H1 (cell line): ENCODE results near the gene ARHGAP24. TPM values are rescaled to one million over a fixed set of nuclear protein-coding genes. Genes with fewer than 3 reads are reported as not detected.

Source experiments
- CTCF ChIA-PET: fragments of 300-600 bp; sonication (Branson Sonifier 250); formaldehyde crosslinking; loops from one replicate; lab custom pipeline; 2021; ENCODE audit not compliant: partially characterized antibody; lab: Charles Lee
- POLR2A ChIA-PET: fragments of 300-600 bp; sonication (Branson Sonifier 250); formaldehyde crosslinking; loops from one replicate; lab custom pipeline; 2021; ENCODE audit warnings: inconsistent platforms; ENCODE audit not compliant: partially characterized antibody; lab: Charles Lee
- DNase-seq, 2 experiments: peaks; one replicate each; pipeline versions ENCODE4 v3.0.0 to v3.0.0-alpha.2; 2010 to 2022; ENCODE audit warnings: low spot score in 2 of 2, low read depth in 1 of 2, mixed read lengths in 1 of 2
- FAIRE-seq: peaks from 2 replicates; lab custom pipeline; 2011; peaks lifted over from hg19 to GRCh38; lab: Jason Lieb, UNC
- H2AFZ ChIP-seq: 2 replicates; pipeline ENCODE4 v1.8.1; 2012; ENCODE audit warnings: low read length, inconsistent platforms
- H2AK5ac ChIP-seq: 2 replicates; pipeline ENCODE4 v1.6.1; 2013; ENCODE audit warnings: low read depth, low read length
- H2BK120ac ChIP-seq: replicated peaks from 2 replicates; pipeline ENCODE3; 2013; ENCODE audit warnings: low read depth, low read length, inconsistent platforms
- H2BK12ac ChIP-seq: 2 replicates; pipeline ENCODE4 v1.6.1; 2013; ENCODE audit warnings: low read depth, low read length
- H2BK15ac ChIP-seq: 2 replicates; pipeline ENCODE4 v1.6.1; 2013; ENCODE audit warnings: low read length
- H2BK20ac ChIP-seq: 2 replicates; pipeline ENCODE4 v1.6.1; 2013; ENCODE audit warnings: low read length
- H2BK5ac ChIP-seq: 2 replicates; pipeline ENCODE4 v1.6.1; 2013; ENCODE audit warnings: low read depth, low read length
- H3K14ac ChIP-seq: 2 replicates; pipeline ENCODE4 v1.6.1; 2013; ENCODE audit warnings: inconsistent platforms; ENCODE audit not compliant: insufficient read length
- H3K18ac ChIP-seq: 2 replicates; pipeline ENCODE4 v1.6.1; 2013; ENCODE audit warnings: low read length; ENCODE audit errors: extremely low read depth
- H3K23ac ChIP-seq: 2 replicates; pipeline ENCODE4 v1.6.1; 2013; ENCODE audit warnings: inconsistent platforms; ENCODE audit not compliant: insufficient read length
- H3K23me2 ChIP-seq: 2 replicates; pipeline ENCODE4 v1.6.1; 2013; ENCODE audit warnings: low read depth, low read length
- H3K27ac ChIP-seq: 2 replicates; pipeline ENCODE4 v1.6.1; 2011; ENCODE audit warnings: low read depth, low read length, inconsistent platforms
- H3K27me3 ChIP-seq, 4 experiments: replicated peaks in 1 of 4; 1 replicate in 1 of 4; 2 replicates in 3 of 4; pipeline versions ENCODE4 v1.6.1 to v1.8.1; 2011 to 2013; ENCODE audit warnings: low read length in 3 of 4, mild to moderate bottlenecking in 3 of 4, inconsistent platforms in 2 of 4, mixed read lengths in 2 of 4, moderate library complexity in 1 of 4; ENCODE audit not compliant: control insufficient read depth in 3 of 4, insufficient read depth in 3 of 4; ENCODE audit errors: extremely low read depth in 1 of 4
- H3K36me3 ChIP-seq, 4 experiments: 2 replicates each; pipeline versions ENCODE4 v1.6.1 to v1.8.1; 2011 to 2013; ENCODE audit warnings: mild to moderate bottlenecking in 4 of 4, low read length in 3 of 4, moderate library complexity in 2 of 4, control low read depth in 1 of 4, inconsistent platforms in 1 of 4; ENCODE audit not compliant: insufficient read depth in 4 of 4, control insufficient read depth in 2 of 4
- H3K4ac ChIP-seq: replicated peaks from 2 replicates; pipeline ENCODE3; 2013; ENCODE audit warnings: low read length, low read depth, mixed read lengths, inconsistent platforms; ENCODE audit not compliant: insufficient read length
- H3K4me1 ChIP-seq, 4 experiments: replicated peaks in 1 of 4; 1 replicate in 1 of 4; 2 replicates in 3 of 4; pipeline versions ENCODE4 v1.6.1 to v1.8.1; 2011 to 2013; ENCODE audit warnings: low read length in 3 of 4, inconsistent platforms in 2 of 4, mixed read lengths in 1 of 4; ENCODE audit not compliant: insufficient read depth in 4 of 4, control insufficient read depth in 3 of 4
- H3K4me2 ChIP-seq, 2 experiments: 2 replicates each; pipeline versions ENCODE4 v1.6.1 to v1.8.1; 2011 to 2013; ENCODE audit warnings: low read depth in 2 of 2, low read length in 2 of 2, control low read depth in 1 of 2, inconsistent platforms in 1 of 2, mild to moderate bottlenecking in 1 of 2; ENCODE audit not compliant: insufficient read depth in 1 of 2
- H3K4me3 ChIP-seq, 4 experiments: fragments of 200-600, 300-600 bp in 1 of 4; sonication (generic), shearing (Covaris generic), sonication (Bioruptor Twin) in 1 of 4; 2 replicates each; pipeline versions ENCODE4 v1.5.1 to v1.8.1; 2011 to 2016; ENCODE audit warnings: low read length in 4 of 4, low read depth in 3 of 4, control low read depth in 2 of 4, inconsistent platforms in 2 of 4, mild to moderate bottlenecking in 2 of 4, mixed read lengths in 1 of 4, moderate library complexity in 1 of 4; ENCODE audit not compliant: insufficient read depth in 2 of 4; ENCODE audit errors: extremely low read depth in 1 of 4
- H3K56ac ChIP-seq: replicated peaks from 2 replicates; pipeline ENCODE3; 2013; ENCODE audit warnings: low read depth, mild to moderate bottlenecking, mixed read lengths, low read length, inconsistent platforms; ENCODE audit not compliant: insufficient read length
- H3K79me1 ChIP-seq: 2 replicates; pipeline ENCODE4 v1.6.1; 2013; ENCODE audit warnings: low read depth, low read length, control low read depth
- H3K79me2 ChIP-seq, 2 experiments: 2 replicates each; pipeline versions ENCODE4 v1.6.1 to v1.8.1; 2012 to 2013; ENCODE audit warnings: low read length in 2 of 2, mild to moderate bottlenecking in 2 of 2, inconsistent platforms in 1 of 2; ENCODE audit not compliant: insufficient read depth in 2 of 2, control insufficient read depth in 1 of 2
- H3K9ac ChIP-seq, 4 experiments: replicated peaks in 1 of 4; 1 replicate in 1 of 4; 2 replicates in 3 of 4; pipeline versions ENCODE4 v1.6.1 to v1.8.1; 2011 to 2013; ENCODE audit warnings: low read depth in 3 of 4, low read length in 3 of 4, control low read depth in 2 of 4, mild to moderate bottlenecking in 2 of 4, moderate library complexity in 2 of 4, inconsistent platforms in 1 of 4; ENCODE audit errors: extremely low read depth in 1 of 4
- H3K9me3 ChIP-seq, 2 experiments: 2 replicates each; pipeline versions ENCODE4 v1.6.1 to v1.8.1; 2012 to 2013; ENCODE audit warnings: mild to moderate bottlenecking in 2 of 2, moderate library complexity in 2 of 2, control low read depth in 1 of 2, inconsistent platforms in 1 of 2, low read depth in 1 of 2, low read length in 1 of 2, mixed read lengths in 1 of 2; ENCODE audit not compliant: insufficient read depth in 2 of 2
- H4K20me1 ChIP-seq, 2 experiments: replicated peaks in 1 of 2; 2 replicates each; pipeline versions ENCODE3 to v1.8.1; 2011 to 2013; ENCODE audit warnings: inconsistent platforms in 2 of 2, low read length in 2 of 2, mild to moderate bottlenecking in 1 of 2; ENCODE audit not compliant: insufficient read depth in 2 of 2, control insufficient read depth in 1 of 2
- H4K5ac ChIP-seq: 2 replicates; pipeline ENCODE4 v1.6.1; 2013; ENCODE audit warnings: low read length, low read depth, mixed read lengths, inconsistent platforms; ENCODE audit not compliant: insufficient read length
- H4K8ac ChIP-seq: 2 replicates; pipeline ENCODE4 v1.8.0; 2013; ENCODE audit warnings: mild to moderate bottlenecking, moderate library complexity, low read length, inconsistent platforms; ENCODE audit not compliant: insufficient read depth; ENCODE audit errors: extremely low read depth
- H4K91ac ChIP-seq: replicated peaks from 2 replicates; pipeline ENCODE3; 2013; ENCODE audit warnings: low read length, mixed read lengths, inconsistent platforms; ENCODE audit not compliant: insufficient read length
- CHD1 ChIP-seq: IDR thresholded peaks from 2 replicates; pipeline ENCODE4 v1.6.1; 2012; ENCODE audit warnings: low read depth, low read length, improper control_type of control experiment
- CHD2 ChIP-seq: IDR thresholded peaks from 2 replicates; pipeline ENCODE4 v1.6.1; 2012; ENCODE audit warnings: low read length, improper control_type of control experiment
- EGR1 ChIP-seq: IDR thresholded peaks from 2 replicates; pipeline ENCODE4 v1.6.1; 2011; ENCODE audit warnings: low read depth, low read length, borderline replicate concordance
- FOSL1 ChIP-seq: IDR thresholded peaks from 2 replicates; pipeline ENCODE4 v1.6.1; 2011; ENCODE audit warnings: mild to moderate bottlenecking, low read depth, low read length, moderate library complexity; ENCODE audit not compliant: insufficient read depth
- GABPA ChIP-seq: IDR thresholded peaks from 2 replicates; pipeline ENCODE4 v1.6.1; 2011; ENCODE audit warnings: mild to moderate bottlenecking, low read length, moderate library complexity, borderline replicate concordance; ENCODE audit not compliant: insufficient read depth
- HDAC2 ChIP-seq, 2 experiments: fragments of 300-600 bp in 1 of 2; sonication (generic) in 1 of 2; IDR thresholded peaks; 2 replicates each; pipeline ENCODE4 v1.6.1; 2011 to 2012; ENCODE audit warnings: low read depth in 2 of 2, low read length in 2 of 2, mild to moderate bottlenecking in 2 of 2, moderate library complexity in 2 of 2, borderline replicate concordance in 1 of 2, inconsistent platforms in 1 of 2
- KDM1A ChIP-seq: fragments of 200-600, 300-600 bp; sonication (generic); IDR thresholded peaks from 2 replicates; pipeline ENCODE4 v1.7.1; 2016; ENCODE audit warnings: mild to moderate bottlenecking, low read length, borderline replicate concordance
- NANOG ChIP-seq: IDR thresholded peaks from 2 replicates; pipeline ENCODE4 v1.6.1; 2011; ENCODE audit warnings: low read length, low read depth, mild to moderate bottlenecking, inconsistent platforms; ENCODE audit not compliant: insufficient read depth, poor library complexity, severe bottlenecking
- PHF8 ChIP-seq: fragments of 200-600 bp; sonication (generic); conservative IDR thresholded peaks from 2 replicates; pipeline ENCODE4 v1.7.1; 2012; ENCODE audit warnings: low read depth, mild to moderate bottlenecking, inconsistent platforms, low read length, moderate library complexity
- POLR2AphosphoS5 ChIP-seq: IDR thresholded peaks from 2 replicates; pipeline ENCODE4 v1.6.1; 2011; ENCODE audit warnings: low read depth, low read length
- RXRA ChIP-seq: IDR thresholded peaks from 2 replicates; pipeline ENCODE4 v1.6.1; 2011; ENCODE audit warnings: low read depth, mild to moderate bottlenecking, low read length, moderate library complexity; ENCODE audit not compliant: insufficient read depth
- SIX5 ChIP-seq: IDR thresholded peaks from 2 replicates; pipeline ENCODE4 v1.6.1; 2011; ENCODE audit warnings: mild to moderate bottlenecking, low read depth, low read length
- SP4 ChIP-seq: IDR thresholded peaks from 2 replicates; pipeline ENCODE4 v1.6.1; 2012; ENCODE audit warnings: low read length, inconsistent platforms
- YY1 ChIP-seq: IDR thresholded peaks from 2 replicates; pipeline ENCODE4 v1.6.1; 2011; ENCODE audit warnings: low read depth, mild to moderate bottlenecking, low read length
- WGBS, 2 experiments: shearing (Covaris generic) in 1 of 2; methylation state at CpG; one replicate each; pipeline versions ENCODE4 v1.1.6 to v1.1.7; 2013 to 2015; ENCODE audit warnings: low lambda C conversion rate in 2 of 2, mixed read lengths in 2 of 2, inconsistent platforms in 1 of 2, low coverage in 1 of 2, missing lambda C conversion rate in 1 of 2; ENCODE audit not compliant: insufficient replicate concordance in 2 of 2, insufficient coverage in 1 of 2, insufficient read length in 1 of 2; ENCODE audit errors: extremely low coverage in 1 of 2, missing lambda C conversion rate in 1 of 2; 5-methylcytosine and 5-hydroxymethylcytosine counted together
- polyA plus RNA-seq, 7 experiments: library from polyadenylated mRNA; depleted of rRNA in 3 of 7; stranded (reverse) in 5 of 7; unstranded in 2 of 7; fragments of >200 nt in 5 of 7; fragments of 200-250 nt in 2 of 7; gene quantifications; 1 replicate in 5 of 7; 2 replicates in 1 of 7; 4 replicates in 1 of 7; pipeline versions ENCODE4 v1.2.1 to v1.2.3, GENCODE V29; 2011 to 2013; ENCODE audit warnings: missing spikeins in 2 of 7, mixed read lengths in 2 of 7
- total RNA-seq: library from RNA; stranded (reverse); fragmentation: NEBNext Ultra II Directional; extraction: Animal tissue kit (Norgen Biotek cat#: 25700); gene quantifications from 2 replicates; pipeline ENCODE4 v1.2.1, GENCODE V29; 2021

ARHGAP24 gene
- total and polyA plus RNA-seq, 2 of the 8 experiments (the other 6 are each of a cell fraction or from before 2014, with no cell fraction given), result 0.08 to 0.50 TPM

GRCh38 chr4:85595098-85595775 is 120.3 kb downstream of the ARHGAP24 start:
- H3K4me2 ChIP-seq, result no peak overlapping the region
- H3K14ac ChIP-seq, result no peak overlapping the region
- no peak overlapping the region for H3K56ac ChIP-seq
- no peak overlapping the region for H3K4me3 ChIP-seq
- no peaks in the 10 kb centered on the region for H3K23me2 ChIP-seq
- no peak overlapping the region for H3K18ac ChIP-seq
- H3K4ac ChIP-seq, result no peak overlapping the region
- H2AFZ ChIP-seq, result no peak overlapping the region
- H3K4me1 ChIP-seq, result no peaks in the 10 kb centered on the region
- H2BK20ac ChIP-seq, result no peak overlapping the region
- H2BK120ac ChIP-seq, result no peak overlapping the region
- H3K23ac ChIP-seq, result no peak overlapping the region
- DNase-seq, result no peak
- FAIRE-seq, result no peak
- no peak overlapping the region for H2BK5ac ChIP-seq
- no peak overlapping the region for H3K9ac ChIP-seq
- H4K5ac ChIP-seq, result no peak overlapping the region
- no peak overlapping the region for H2BK12ac ChIP-seq
- no peaks in the 10 kb centered on the region for H3K27me3 ChIP-seq
- H4K8ac ChIP-seq, result no peak overlapping the region
- WGBS, 2 experiments, result 77% methylated on average over 6 of the region's 6 CpGs; no CpG with 5 or more reads in 1 of the 2 experiments
- POLR2A ChIA-PET, result no interaction called here
- no peaks in the 10 kb centered on the region for H3K79me2 ChIP-seq
- no peak overlapping the region for H2BK15ac ChIP-seq
- H3K36me3 ChIP-seq, result no peaks in the 10 kb centered on the region; a peak in 1 of 8 replicates
- no peak overlapping the region for H2AK5ac ChIP-seq
- no peaks in the 10 kb centered on the region for H3K9me3 ChIP-seq
- no peak overlapping the region for H3K27ac ChIP-seq
- CTCF ChIA-PET, result interaction anchor here (0.6 kb wide), 1 partner anchor 36 kb away, joined by 3 read pairs; no protein-coding TSS in a partner anchor
- no peaks in the 10 kb centered on the region for H4K20me1 ChIP-seq
- H4K91ac ChIP-seq, result no peak overlapping the region
- H3K79me1 ChIP-seq, result no peaks in the 10 kb centered on the region
- no peak for TF ChIP-seq FOSL1
- TF ChIP-seq SIX5, result no peak
- no peak for TF ChIP-seq YY1
- TF ChIP-seq POLR2AphosphoS5, result no peak
- no peak for TF ChIP-seq SP4
- no peak for TF ChIP-seq PHF8
- no peak for TF ChIP-seq GABPA
- TF ChIP-seq KDM1A, result no peak
- no peak for TF ChIP-seq HDAC2 (IDR thresholded peaks at IDR 0.05; ENCODE audit: borderline replicate concordance in 1 of 2, low read depth in 2 of 2, low read length in 2 of 2)
- no peak for TF ChIP-seq RXRA
- no peak for TF ChIP-seq EGR1
- no peak for TF ChIP-seq CHD1
- no peak for TF ChIP-seq CHD2
- TF ChIP-seq NANOG, result no peak
